Pons (tissue), 1 donor: ENCODE results near the gene RPLP1.

Source experiments
- DNase-seq: peaks from one replicate; pipeline ENCODE4 v3.0.0-alpha.2; 2016; ENCODE audit warnings: low spot score

The RPLP1 gene

DNA sequence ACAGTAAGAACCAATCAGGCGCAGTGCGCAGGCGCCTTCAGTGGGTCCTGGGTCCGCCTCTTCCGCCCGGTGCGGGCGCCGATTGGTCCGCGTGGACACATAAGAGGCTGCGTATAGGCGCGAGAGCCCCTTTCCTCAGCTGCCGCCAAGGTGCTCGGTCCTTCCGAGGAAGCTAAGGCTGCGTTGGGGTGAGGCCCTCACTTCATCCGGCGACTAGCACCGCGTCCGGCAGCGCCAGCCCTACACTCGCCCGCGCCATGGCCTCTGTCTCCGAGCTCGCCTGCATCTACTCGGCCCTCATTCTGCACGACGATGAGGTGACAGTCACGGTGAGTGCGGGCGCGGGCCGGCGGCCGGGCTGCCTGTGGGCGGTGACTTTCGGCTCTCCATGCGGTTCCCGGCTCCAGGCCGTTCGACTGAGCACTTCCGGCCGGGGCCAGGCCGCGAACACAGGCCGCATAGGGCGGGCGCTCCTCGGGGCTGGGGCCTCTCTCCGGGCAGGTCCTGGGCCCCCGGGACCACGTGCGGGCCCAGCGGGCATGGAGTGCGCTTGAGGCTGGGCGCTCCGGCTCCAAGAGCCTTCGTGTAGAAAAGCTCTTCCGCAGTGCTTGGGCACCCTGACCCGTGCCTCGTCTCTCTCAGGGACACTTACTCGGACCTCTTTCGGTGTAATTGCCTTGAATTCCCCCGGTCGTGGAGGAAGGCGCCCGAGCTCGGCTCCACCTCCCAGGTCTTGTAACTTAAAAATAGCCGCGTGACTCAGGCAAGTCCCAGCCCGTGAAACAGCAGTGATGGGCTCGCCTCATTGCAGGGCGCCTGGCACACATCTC, at the start of gene RPLP1:
RPLP1 (plus strand) TSS at position 127 of the 830 bp plus-strand sequence; CDS start at position 258, 131 bp downstream.
- peak; percentile 97 for DNase-seq

DNA sequence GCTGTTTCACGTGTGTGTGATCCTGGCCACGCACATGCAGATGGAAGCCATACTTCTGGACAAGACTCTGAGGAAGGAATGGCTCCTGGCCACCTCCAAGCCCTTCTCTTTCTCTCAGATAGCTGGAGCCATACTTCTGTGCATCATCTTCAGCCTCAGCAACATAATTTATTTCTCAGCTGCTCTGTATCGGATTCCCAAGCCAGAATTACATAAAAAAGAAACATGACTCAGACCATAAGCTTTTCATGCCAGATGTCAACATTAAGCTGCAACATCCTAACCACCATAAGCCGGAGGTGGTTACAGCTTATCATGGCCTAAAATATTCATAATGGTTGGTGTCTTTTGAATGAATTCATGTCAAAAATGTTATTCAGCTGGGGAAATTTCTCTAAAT, 49.0 kb upstream of the RPLP1 start:
- DNase-seq = no peak

DNA sequence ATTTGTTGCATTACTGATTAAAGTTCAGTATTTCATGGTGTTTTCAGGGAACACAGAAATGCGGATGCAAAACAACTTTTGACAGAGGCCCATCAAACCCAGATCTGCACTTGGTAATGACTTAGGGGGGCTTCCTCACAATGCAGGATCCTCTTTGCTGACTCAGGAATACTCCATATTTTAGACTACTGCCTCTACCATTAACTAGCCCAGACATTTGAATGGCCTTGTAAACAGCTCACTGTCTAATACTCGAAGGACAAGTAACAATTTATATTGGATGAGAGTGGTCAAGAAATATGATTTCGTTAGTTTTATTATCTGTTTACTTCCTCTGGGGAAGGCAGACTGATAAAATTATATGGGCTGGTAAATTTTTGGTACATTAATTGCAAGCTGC, 47.5 kb upstream of the RPLP1 start:
- no peak for DNase-seq

DNA sequence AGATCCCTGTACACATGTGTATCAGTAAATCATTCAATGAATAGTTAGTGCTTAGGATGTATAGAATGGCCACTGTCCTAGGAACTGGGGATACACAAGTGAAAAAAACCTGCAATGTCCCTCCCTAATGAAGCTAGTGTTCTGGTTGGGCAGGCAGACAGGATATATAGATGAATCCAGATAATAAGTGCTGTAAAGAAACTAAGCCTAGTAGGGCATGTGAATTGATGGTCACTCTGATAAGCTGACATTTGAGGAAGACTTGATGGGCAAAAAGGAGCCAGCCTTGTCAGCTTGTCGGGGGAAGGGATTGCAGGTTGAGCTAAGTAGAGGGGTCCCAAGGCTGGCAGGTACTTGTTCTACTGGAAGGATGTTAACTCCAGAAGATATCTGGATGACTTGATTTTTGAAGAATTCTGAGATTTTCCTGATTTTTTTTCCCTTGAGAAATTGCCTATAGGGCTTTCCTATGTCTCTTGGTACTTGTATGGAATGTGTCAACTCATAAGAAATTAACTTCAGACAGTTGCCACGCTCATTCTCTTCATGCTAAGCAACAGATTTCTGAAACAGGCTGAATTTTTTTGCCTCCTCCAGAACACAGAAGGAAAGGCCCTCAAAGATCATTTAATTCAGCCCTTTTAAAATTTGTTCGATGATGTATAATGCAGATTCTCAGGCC, 44.8 kb upstream of the RPLP1 start:
- DNase-seq = no peak

DNA sequence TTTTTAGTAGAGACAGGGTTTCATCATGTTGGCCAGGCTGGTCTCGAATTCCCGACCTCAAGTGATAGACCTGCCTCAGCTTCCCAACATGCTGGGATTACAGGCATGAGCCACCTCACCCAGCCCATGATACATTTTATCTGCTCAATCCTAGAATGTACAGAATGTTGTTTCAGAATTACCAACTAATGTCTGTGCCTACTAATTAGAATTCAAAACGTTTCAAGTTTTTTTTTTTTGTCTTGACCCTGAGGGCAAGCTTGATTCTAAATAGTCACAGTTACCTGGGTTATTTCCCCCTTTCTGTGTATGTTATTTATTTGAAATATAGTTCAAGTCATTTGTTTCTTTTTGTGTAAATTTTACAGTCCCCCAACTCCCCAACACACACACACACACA, 43.8 kb upstream of the RPLP1 start:
- DNase-seq = no peak

DNA sequence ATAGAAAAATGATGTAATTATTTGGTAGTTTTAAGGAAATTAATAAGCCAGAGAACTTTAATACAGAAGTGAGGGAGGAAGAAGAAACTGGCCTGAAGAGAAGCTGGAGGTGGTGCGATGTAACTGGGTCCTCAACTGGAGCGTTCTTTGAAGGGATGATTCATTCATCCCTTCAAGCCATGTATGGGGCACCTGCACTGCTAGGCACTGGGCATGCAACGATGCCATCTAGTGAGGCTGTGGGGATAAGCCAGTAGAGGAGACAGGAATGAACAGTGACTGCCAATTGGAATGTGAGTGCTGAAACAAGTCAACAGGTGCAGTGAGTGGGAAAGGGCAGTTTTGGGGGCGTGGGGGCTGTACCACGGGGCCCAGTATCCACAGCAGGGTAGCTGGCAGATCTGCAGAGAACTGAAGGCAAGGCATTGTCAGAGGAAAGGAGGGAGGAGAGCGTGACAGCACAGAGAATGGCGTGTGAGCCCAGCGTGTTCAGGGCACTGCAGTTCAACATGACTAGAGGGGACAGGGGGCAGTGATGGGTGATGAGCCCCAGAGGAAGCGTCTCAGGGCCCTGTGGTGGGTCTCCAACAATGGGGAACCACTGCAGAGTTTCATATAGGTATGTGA, 42.3 kb upstream of the RPLP1 start:
- peak; percentile 33 for DNase-seq

DNA sequence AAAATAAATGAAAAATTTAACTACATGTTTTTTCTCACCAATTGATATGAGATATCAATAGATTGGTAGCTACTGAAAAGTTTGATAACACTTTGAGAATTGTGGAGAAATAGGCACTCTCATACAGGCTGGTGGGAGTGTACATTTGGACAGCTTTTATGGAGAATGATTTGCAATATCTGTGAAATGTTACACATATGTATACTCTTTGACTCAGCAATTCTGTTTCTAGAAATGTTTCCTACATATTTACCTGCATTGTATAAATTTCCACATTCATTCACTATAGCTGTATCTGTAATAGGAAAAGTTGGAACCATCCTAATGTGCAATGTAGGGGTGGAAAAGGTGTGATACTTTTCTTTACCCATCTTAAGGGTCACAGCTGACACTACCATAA, 40.3 kb upstream of the RPLP1 start:
- no peak for DNase-seq

DNA sequence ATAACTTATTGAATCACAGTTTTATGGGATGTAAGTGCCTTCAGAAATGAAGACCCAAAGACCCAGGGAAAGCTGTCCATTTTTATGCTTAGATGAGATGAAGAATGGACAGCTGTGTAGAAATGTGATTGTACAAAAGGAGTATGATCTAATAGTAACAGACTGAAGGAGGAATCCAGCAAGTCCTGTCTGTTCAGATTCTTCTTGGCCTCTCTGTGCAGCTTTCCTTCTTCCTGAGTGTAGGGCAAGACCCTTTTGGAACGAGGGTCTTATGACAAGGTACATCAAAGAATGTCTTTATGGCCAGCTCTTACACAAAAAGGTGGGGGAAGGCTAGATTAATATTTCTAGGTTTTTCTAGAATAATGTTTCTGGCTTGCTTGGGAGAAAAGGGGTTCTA, 39.9 kb upstream of the RPLP1 start:
- no peak for DNase-seq

DNA sequence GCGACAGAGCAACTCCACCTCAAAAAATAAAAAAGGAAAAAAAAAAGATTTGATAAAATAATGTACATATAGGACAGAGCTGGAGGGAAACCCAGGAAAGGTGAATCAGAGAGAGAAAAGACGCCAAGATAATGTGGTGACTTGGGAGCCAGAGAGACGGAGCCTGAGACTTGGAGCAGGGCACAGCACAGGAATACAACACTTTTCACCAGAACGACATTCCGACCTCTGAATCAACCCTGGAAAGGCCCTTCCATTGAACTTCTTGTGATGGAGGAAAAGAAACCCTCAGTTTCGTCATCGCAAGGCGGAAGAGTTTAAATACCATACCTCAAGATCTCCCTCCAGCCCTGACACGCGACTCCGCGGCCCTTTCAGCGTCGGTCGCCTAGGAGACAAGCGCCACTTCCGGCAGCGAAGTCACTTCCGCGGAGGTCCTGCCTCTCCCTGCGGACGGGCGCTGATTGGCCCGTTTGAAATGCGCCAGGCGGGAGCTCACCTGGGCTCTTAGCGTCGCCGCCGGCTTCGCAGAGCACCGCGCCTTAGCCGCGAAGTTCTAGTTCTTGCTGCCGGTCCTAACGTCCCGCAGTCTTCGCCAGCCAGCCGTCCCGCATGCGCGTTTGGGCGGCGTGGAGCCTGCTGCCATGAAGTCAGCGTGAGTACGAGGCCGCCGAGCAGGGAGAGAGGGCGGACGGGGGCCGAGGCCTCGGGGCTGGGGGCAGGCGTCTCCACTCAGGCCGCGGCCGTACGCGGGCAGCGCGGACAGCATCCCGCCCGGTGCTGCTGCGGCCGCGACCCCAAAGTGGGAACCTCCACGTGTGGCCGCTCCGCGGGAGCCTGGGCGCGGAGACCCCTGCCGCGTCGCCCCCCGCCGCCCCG, 38.6 kb upstream of the RPLP1 start, which contains the start of gene KIF23:
KIF23 (plus strand) TSS at position 528 of the 879 bp plus-strand sequence; CDS start at position 645, 117 bp downstream.
- DNase-seq = peak; percentile 74

DNA sequence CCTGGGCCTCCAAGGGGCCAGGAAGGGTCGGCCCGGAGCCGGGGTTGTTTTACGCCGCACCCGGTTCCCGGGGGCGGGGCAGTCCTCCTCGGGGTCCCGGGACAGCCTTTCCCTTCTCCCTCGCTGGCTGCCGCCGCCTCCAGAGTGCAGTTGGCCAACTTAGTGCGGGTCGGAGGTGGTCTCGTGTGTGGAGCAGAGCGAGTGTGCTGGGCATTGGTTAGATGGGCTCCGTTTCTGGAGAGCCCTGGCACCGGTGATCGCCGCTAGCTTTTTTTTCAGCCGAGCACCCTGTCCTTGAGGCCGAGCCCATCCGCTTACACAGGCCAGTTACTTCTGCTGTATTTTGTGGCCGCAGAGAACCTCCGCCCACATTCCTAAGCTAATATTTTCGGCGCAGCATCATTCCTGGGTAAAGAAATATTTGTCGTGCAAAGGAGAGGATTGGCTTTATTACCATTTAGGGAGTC, 37.9 kb upstream of the RPLP1 start:
- DNase-seq = no peak

DNA sequence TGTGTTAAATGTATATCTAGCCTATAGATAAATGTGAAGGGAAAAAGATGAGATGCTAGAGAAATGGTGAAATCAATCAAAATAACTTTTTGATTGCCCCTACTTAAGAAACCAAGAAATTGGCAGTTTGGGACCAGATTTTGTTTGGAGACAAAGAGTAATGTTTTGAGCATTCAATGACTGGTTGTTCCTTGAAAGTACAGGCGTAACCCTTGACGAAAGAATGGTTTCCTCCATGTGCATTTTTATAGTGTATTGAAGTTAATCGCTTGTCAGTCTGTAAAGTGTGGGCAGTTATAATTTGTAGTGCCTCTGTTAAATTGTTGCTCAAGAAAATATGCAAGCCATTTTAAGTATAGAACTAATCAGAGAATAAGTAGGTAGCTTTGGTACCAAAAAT, 37.2 kb upstream of the RPLP1 start:
- DNase-seq = no peak

DNA sequence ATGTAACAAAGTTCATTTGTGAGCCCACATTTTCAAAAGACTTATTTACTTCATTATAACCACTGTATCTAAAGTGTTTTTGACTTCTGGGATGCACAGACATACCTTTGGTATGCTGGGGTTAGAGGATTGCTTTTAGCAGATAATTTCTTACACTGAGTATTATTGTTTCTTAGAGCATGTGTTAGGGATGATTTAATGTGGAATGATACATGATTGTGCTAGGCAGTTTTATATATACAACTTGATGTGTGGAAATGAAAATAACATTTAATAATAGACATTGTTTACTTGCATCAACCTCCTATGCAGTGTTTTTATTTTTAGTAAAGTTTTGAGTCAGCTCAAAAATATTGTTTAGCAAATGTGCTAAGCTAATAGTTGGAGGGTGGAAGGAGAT, 35.0 kb upstream of the RPLP1 start:
- DNase-seq = no peak

DNA sequence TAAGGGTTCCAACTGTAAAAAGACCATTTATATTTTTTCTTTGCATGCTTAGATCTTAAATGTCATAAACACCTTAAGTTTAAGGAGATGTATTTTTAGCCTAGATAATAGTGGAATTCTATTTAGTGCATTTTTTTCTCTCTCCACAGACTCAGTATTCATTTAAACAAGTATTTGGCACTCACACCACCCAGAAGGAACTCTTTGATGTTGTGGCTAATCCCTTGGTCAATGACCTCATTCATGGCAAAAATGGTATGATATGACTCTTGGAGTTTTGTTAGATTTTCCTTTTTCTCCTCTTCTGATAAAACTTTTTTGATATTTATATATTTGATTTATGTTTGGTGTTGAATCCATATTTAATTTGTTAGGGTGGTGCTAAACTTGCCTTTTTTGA, 31.1 kb upstream of the RPLP1 start:
- no peak for DNase-seq

DNA sequence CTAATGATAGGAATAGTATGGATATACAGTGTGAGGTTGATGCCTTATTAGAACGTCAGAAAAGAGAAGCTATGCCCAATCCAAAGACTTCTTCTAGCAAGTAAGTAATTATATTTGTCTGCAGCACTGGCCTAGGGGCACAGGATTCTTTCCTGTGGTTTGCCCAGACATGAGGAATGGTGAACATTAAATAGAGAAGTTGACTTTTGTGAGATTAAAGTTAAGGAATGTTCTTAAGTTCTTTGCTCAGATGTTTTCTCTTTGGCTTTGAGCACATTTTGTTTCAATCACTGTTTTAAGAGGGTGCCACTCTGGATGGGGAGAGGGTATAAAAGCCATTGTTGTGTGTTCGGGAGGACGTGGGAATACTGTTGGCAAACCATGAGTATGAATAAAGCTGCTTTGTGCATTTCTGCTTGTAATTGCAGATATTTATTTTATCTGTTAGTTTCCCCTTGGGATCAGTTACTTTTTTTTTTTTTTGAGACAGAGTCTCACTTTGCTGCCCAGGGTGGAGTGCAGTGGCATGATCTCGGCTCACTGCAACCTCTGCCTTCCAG, 30.2 kb upstream of the RPLP1 start:
- no peak for DNase-seq

DNA sequence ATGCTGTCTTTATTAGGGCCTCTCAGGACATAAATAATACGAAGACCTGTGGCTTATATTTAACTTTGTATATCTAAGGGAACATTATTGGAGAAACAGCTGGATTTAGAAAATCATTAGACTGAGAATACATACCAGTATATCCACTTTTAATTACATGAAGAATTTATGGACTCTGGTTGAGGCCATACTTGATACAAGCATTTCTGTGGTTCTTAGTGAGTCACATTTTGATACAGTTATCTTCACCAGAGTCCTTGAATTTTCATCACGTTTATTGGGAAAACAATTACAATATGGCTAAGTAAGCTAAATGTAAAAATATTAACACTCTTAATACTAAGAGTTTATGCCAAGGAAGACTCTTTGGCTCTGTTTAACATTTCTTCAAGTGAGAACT, 28.6 kb upstream of the RPLP1 start:
- DNase-seq = no peak

DNA sequence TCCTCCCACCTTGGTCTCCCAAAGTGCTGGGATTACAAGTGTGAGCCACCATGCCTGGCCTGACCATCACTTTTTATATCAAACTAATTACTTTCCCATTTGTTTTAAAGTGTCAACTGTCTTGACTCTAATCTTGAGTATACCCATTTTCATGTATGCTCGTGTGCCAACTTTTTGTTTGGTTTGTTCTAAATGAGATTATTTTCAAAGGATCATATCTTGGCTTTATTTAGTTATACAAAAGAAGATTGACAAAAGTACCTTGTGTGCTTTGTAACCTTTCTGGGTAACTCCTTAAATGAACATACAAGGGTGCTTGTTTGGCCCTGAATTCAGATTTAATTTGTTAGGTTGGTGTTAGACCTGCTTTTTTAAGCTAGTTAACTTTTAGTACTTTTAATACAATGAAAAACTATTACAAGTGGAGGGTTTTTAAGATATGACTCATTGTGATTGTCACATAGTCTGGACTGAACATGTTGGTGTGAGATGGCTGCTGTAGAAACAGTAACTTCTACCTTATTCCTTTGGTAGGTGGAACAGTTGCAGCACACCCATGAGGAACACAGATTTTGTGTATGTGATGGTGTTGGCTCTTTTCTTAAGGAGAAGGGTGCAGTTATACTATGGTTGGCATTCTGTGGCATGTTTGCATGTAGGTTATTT, 27.7 kb upstream of the RPLP1 start:
- DNase-seq = no peak

DNA sequence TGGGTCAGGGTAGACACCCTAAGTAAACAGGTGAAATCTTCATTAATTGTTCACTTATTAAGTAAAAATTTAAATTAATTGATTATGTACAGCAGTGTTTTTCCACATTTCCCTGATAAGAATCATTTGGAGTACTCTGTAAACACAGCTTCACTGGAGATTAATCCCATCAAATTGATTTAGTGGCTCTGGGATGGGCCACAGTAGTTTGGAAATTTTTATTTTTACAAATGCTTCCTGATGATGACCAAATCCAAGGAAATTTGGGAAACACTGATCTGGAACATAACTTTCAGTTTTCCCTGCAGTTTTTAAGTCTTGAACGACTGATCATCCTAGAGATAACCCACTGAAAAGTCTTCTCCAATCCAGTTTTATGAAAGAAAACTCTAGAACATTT, 18.8 kb upstream of the RPLP1 start:
- no peak for DNase-seq

DNA sequence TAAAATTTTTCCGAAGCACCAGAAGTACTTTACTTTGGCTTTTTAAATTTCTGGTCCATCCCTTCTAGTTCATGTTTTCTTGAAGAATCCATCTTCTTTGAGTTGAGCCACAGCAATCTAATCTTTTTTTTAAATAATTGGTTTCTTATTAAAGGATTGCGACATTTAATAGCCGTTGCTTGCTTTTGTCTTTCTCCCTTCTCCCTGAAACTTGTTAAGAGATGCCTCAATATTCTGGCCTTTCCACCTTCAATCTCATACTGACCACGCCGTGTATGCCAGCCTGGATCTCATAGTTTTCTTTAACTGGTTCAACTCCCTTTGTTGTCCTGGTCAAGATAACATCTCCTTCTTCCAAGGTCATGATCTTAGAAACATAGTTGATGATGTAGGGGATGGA, 18.4 kb upstream of the RPLP1 start:
- no peak for DNase-seq

DNA sequence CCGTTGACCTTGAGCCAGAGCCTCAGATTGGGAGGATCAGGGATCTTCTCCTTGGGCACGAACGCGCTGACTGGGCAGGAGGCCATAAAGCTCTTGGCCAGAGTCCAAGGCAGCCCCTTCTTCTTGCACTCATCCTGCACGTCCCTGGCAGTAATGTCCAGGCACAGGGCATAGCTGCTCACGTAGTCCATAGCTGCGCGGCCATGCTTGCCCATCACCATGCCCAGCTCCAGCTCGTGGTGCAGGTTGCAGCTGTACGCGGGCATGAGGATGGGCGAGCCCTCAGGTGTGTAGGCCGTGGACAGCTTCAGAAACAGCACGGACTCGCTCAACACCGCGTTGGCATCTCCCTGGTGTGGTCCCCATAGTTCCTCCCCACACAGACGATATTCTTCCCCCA, 17.9 kb upstream of the RPLP1 start:
- no peak for DNase-seq

DNA sequence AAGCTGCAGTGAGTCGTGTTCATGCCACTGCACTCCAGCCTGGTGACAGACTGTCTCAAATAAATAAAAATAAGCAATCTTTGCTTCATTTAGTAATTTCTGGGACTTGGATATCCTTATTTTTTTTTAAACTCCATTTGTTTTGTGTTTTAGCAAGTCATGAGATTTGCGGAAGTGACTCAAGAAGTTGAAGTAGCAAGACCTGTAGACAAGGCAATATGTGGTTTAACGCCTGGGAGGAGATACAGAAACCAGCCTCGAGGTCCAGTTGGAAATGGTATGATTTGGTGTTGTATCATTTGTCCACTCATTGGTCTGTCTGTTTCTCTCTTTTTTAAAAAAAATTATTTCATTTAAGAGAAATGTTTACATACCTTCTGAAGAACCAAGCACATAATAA, 16.6 kb upstream of the RPLP1 start:
- DNase-seq = no peak

DNA sequence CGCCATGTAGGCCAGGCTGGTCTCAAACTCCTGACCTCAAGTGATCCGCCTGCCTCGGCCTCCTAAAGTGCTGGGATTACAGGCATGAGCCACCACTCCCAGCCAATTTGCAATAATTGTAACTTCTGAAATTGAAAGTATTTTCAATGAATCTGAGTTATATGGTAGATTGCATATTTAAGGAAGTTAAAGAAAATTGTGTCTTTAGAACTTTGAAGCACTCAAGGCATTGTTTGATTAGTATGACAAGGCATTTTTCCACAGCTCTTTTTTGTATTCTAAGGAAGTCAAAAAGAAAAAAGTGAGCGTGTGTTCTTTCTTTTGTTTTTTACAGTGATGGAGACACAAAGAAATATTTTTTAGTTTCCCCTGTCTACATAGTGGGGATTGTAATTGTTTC, 15.7 kb upstream of the RPLP1 start:
- no peak for DNase-seq
